K562 (cell line): Measurements from ENCODE around the gene TMEM108. TPM values are rescaled to one million over a fixed set of nuclear protein-coding genes. Genes with fewer than 3 reads are reported as not detected.

Source experiments
- ATAC-seq: fragments of 200-7000 bp; cut with Tn5 transposase; 3 replicates; pipeline ENCODE4 v1.9.1; 2020; ENCODE audit warnings: moderate library complexity
- BruUV-seq: library from RNA; stranded (reverse); fragments of 400-500 nt; replicated peaks from 2 replicates; lab custom pipeline; 2021; lab: Mats Ljungman, UMichigan
- CTCF ChIA-PET: fragments of 300-600 bp; formaldehyde crosslinking; extraction: SDS; loops from one replicate; lab custom pipeline; 2021; ENCODE audit warnings: low intra/inter-chr PET ratio; lab: Yijun Ruan, JAX
- POLR2A ChIA-PET: fragments of 300-600, 350-650 bp; sonication (Branson Sonifier 250); formaldehyde crosslinking; extraction: SDS; loops from one replicate; lab custom pipeline; 2021; ENCODE audit warnings: antibody characterized with exemption, inconsistent platforms; lab: Yijun Ruan, JAX
- DNase-seq, 4 experiments: peaks; one replicate each; pipeline versions ENCODE4 v3.0.0 to v3.0.0-alpha.2; 2011 to 2018; ENCODE audit warnings: low spot score in 3 of 4, mixed read lengths in 3 of 4; ENCODE audit errors: extremely low read depth in 1 of 4
- FAIRE-seq: peaks from 2 replicates; lab custom pipeline; 2011; peaks lifted over from hg19 to GRCh38; lab: Jason Lieb, UNC
- H2AFZ ChIP-seq: 2 replicates; pipeline ENCODE4 v1.6.0; 2011; ENCODE audit warnings: low read depth, low read length, control low read depth, inconsistent platforms
- H3K27ac ChIP-seq: fragments of 200-600 bp; 3 replicates; pipeline ENCODE4 v1.8.0; 2011; ENCODE audit warnings: low read depth, mild to moderate bottlenecking, control low read depth, inconsistent platforms, low read length, moderate library complexity, mixed read lengths; ENCODE audit errors: extremely low read depth
- H3K27me3 ChIP-seq, 2 experiments: fragments of 300-600 bp in 1 of 2; 2 replicates in 1 of 2; 3 replicates in 1 of 2; pipeline versions ENCODE4 v1.6.0 to v1.8.0; 2011; ENCODE audit warnings: inconsistent platforms in 2 of 2, low read length in 2 of 2, mild to moderate bottlenecking in 1 of 2, mixed read lengths in 1 of 2, moderate library complexity in 1 of 2; ENCODE audit not compliant: control insufficient read depth in 2 of 2, insufficient read depth in 2 of 2
- H3K36me3 ChIP-seq: fragments of 300-600 bp; 3 replicates; pipeline ENCODE4 v1.8.0; 2011; ENCODE audit warnings: mild to moderate bottlenecking, low read length, inconsistent platforms; ENCODE audit not compliant: control insufficient read depth, insufficient read depth
- H3K4me1 ChIP-seq, 2 experiments: fragments of 200-600 bp in 1 of 2; replicated peaks in 1 of 2; 2 replicates in 1 of 2; 3 replicates in 1 of 2; pipeline versions ENCODE4 v1.5.1 to v1.8.0; 2011; ENCODE audit warnings: inconsistent platforms in 2 of 2, low read length in 2 of 2, mild to moderate bottlenecking in 1 of 2, mixed read lengths in 1 of 2, moderate library complexity in 1 of 2; ENCODE audit not compliant: control insufficient read depth in 2 of 2, insufficient read depth in 2 of 2
- H3K4me2 ChIP-seq: 2 replicates; pipeline ENCODE4 v1.6.1; 2011; ENCODE audit warnings: low read length, control low read depth, inconsistent platforms, mixed read lengths; ENCODE audit not compliant: insufficient read depth
- H3K4me3 ChIP-seq: fragments of 200-600 bp; sonication (generic), shearing (Covaris generic); 2 replicates; pipeline ENCODE4 v1.5.1; 2016; ENCODE audit warnings: control low read depth, inconsistent platforms
- H3K79me2 ChIP-seq: fragments of 200-600 bp; 3 replicates; pipeline ENCODE4 v1.8.0; 2011; ENCODE audit warnings: low read length, inconsistent platforms; ENCODE audit not compliant: control insufficient read depth, insufficient read depth
- H3K9ac ChIP-seq, 2 experiments: 2 replicates each; pipeline versions ENCODE4 v1.6.0 to v1.6.1; 2011; ENCODE audit warnings: low read depth in 2 of 2, low read length in 2 of 2, control low read depth in 1 of 2, inconsistent platforms in 1 of 2, mild to moderate bottlenecking in 1 of 2, mixed read lengths in 1 of 2; ENCODE audit not compliant: insufficient read depth in 1 of 2
- H3K9me1 ChIP-seq: one replicate; pipeline ENCODE4 v1.6.0; 2011; ENCODE audit warnings: inconsistent platforms, mild to moderate bottlenecking, low read length, moderate library complexity; ENCODE audit not compliant: control insufficient read depth, insufficient read depth
- H3K9me3 ChIP-seq: replicated peaks from 2 replicates; pipeline ENCODE4 v1.5.1; 2011; ENCODE audit warnings: low read depth, low read length, inconsistent platforms; ENCODE audit not compliant: control insufficient read depth, insufficient read depth
- H4K20me1 ChIP-seq: replicated peaks from 2 replicates; pipeline ENCODE4 v1.6.1; 2011; ENCODE audit warnings: low read length, inconsistent platforms, mixed read lengths; ENCODE audit not compliant: control insufficient read depth, insufficient read depth
- BHLHE40 ChIP-seq: IDR thresholded peaks from 2 replicates; pipeline ENCODE4 v1.6.1; 2011; ENCODE audit warnings: low read length, improper control_type of control experiment
- CREB3L1 ChIP-seq: fragments of 450-650 bp; IDR thresholded peaks from 2 replicates; pipeline ENCODE4 v1.6.1; 2014; ENCODE audit warnings: low read depth, mild to moderate bottlenecking, moderate library complexity, borderline replicate concordance
- CREB5 ChIP-seq: fragments of 250-450 bp; sonication (Bioruptor Pico); IDR thresholded peaks from 2 replicates; pipeline ENCODE4 v1.5.0; 2020; ENCODE audit warnings: mild to moderate bottlenecking
- CXXC5 ChIP-seq: fragments of 250-450 bp; sonication (Bioruptor Pico); IDR thresholded peaks from 2 replicates; pipeline ENCODE4 v1.8.0; 2022; ENCODE audit warnings: inconsistent platforms, mild to moderate bottlenecking, moderate library complexity
- E4F1 ChIP-seq: fragments of 250-450 bp; sonication (Bioruptor Pico); IDR thresholded peaks from 2 replicates; pipeline ENCODE4 v1.5.0; 2021; ENCODE audit warnings: mild to moderate bottlenecking, borderline replicate concordance
- HMBOX1 ChIP-seq: sonication (generic); IDR thresholded peaks from 2 replicates; pipeline ENCODE4 v1.6.1; 2016
- KLF10 ChIP-seq: fragments of 250-450 bp; sonication (Bioruptor Pico); IDR thresholded peaks from 2 replicates; pipeline ENCODE4 v1.6.1; 2021; ENCODE audit warnings: matching md5 sums
- NCOA1 ChIP-seq: fragments of 450-650 bp; IDR thresholded peaks from 2 replicates; pipeline ENCODE4 v1.6.1; 2016; ENCODE audit warnings: low read depth
- NR4A1 ChIP-seq, 2 experiments: fragments of 250-450 bp in 1 of 2; fragments of 450-650 bp in 1 of 2; sonication (Bioruptor Pico) in 1 of 2; IDR thresholded peaks; 2 replicates each; pipeline versions ENCODE4 v1.4.0 to v1.6.1; 2016 to 2020; ENCODE audit warnings: mild to moderate bottlenecking in 2 of 2, missing compliant biosample characterization in 1 of 2, missing genetic modification characterization in 1 of 2, moderate library complexity in 1 of 2
- PCBP1 ChIP-seq: fragments of 200-400 bp; formaldehyde crosslinking; IDR thresholded peaks from 2 replicates; pipeline ENCODE4 v1.6.1; 2018; ENCODE audit warnings: mild to moderate bottlenecking, low read depth, low read length; ENCODE audit not compliant: poor library complexity, severe bottlenecking
- PHF20 ChIP-seq: fragments of 450-650 bp; IDR thresholded peaks from 2 replicates; pipeline ENCODE4 v1.6.1; 2018; ENCODE audit not compliant: partially characterized antibody
- PTBP1 ChIP-seq: fragments of 200-400 bp; formaldehyde crosslinking; IDR thresholded peaks from 2 replicates; pipeline ENCODE4 v1.6.1; 2017; ENCODE audit warnings: low read depth, low read length
- STAT5A ChIP-seq: IDR thresholded peaks from 2 replicates; pipeline ENCODE4 v1.6.1; 2012; ENCODE audit warnings: low read length, inconsistent platforms, borderline replicate concordance
- THAP7 ChIP-seq: fragments of 250-450 bp; sonication (Bioruptor Pico); IDR thresholded peaks from 2 replicates; pipeline ENCODE4 v1.5.0; 2021
- ZNF586 ChIP-seq: fragments of 450-650 bp; formaldehyde crosslinking; conservative IDR thresholded peaks from 2 replicates; pipeline ENCODE4 v1.4.0; 2020; ENCODE audit warnings: mild to moderate bottlenecking, moderate library complexity
- in situ Hi-C: fragments of 300-500 bp; cut with MboI; formaldehyde crosslinking; loops from 4 replicates; pipeline ENCODE4 v1.15.0; 2018; ENCODE audit warnings: inconsistent platforms, mixed read lengths
- intact Hi-C: fragments of 100-400 bp; cut with micrococcal nuclease; formaldehyde crosslinking; loops from 2 replicates; pipeline ENCODE4 v1.14.2; 2022
- polyA plus RNA-seq, 8 experiments: library from polyadenylated mRNA; depleted of rRNA in 4 of 8; stranded (reverse) in 5 of 8; unstranded in 3 of 8; fragments of >200 nt; fragmentation: Nextera tagmentation in 2 of 8; fragmentation: Illumina TruSeq in 1 of 8; extraction: Ambion mirVana in 2 of 8; extraction: Trizol in 1 of 8; gene quantifications; 2 replicates each; pipeline versions ENCODE4 v1.2.1 to v1.2.3, GENCODE V29; 2011 to 2014; ENCODE audit warnings: inconsistent platforms in 1 of 8, missing spikeins in 1 of 8
- total RNA-seq, 7 experiments: library from RNA; depleted of rRNA in 6 of 7; stranded (reverse); fragments of >200 nt in 6 of 7; fragmentation: Illumina TruSeq in 2 of 7; extraction: Trizol in 2 of 7; gene quantifications; 2 replicates each; pipeline versions ENCODE4 v1.2.1 to v1.2.3, GENCODE V29; 2011 to 2021; ENCODE audit warnings: low replicate concordance in 1 of 7

TMEM108 gene
- total and polyA plus RNA-seq, 9 of the 15 experiments (the other 6 are each of a cell fraction or from before 2014, with no cell fraction given), result 0.65 to 11.1 (median 3.4) TPM

- in situ Hi-C loops, result loop anchor here (5.0 kb wide), 1 partner anchor 35 kb away; no protein-coding TSS in a partner anchor
- FAIRE-seq (no peak), DNase-seq (no peak), ATAC-seq (no peak)
- ChIA-PET POLR2A (no interaction called here), CTCF (no interaction called here)
- Histone ChIP-seq H3K36me3 (no peaks in the 10 kb centered on the region), H3K27ac (no peak overlapping the region), H3K79me2 (no peaks in the 10 kb centered on the region), H3K4me2 (no peak overlapping the region), H3K4me1 (peaks cover 0 to 29% of the 10 kb centered on the region in 2 experiments; a peak in 3 of 5 replicates), H3K4me3 (no peak overlapping the region), H2AFZ (no peak overlapping the region), H3K9me3 (no peaks in the 10 kb centered on the region), H3K27me3 (no peaks in the 10 kb centered on the region), H3K9ac (no peak overlapping the region), H3K9me1 (no peaks in the 10 kb centered on the region), H4K20me1 (no peaks in the 10 kb centered on the region)
- no TSS peak for BruUV-seq
- intact Hi-C loops, result no loop called here
- TF ChIP-seq BHLHE40, result no peak
- no peak for TF ChIP-seq THAP7 (CRISPR knock-in tag)
- TF ChIP-seq NCOA1, result no peak
- no peak for TF ChIP-seq PCBP1
- TF ChIP-seq CREB5 (CRISPR knock-in tag), result no peak
- TF ChIP-seq PHF20, result no peak
- TF ChIP-seq STAT5A, result no peak
- TF ChIP-seq E4F1, result no peak
- TF ChIP-seq PTBP1, result no peak
- no peak for TF ChIP-seq KLF10 (CRISPR knock-in tag)
- TF ChIP-seq CREB3L1, result no peak
- no peak for TF ChIP-seq NR4A1 (CRISPR knock-in tag; IDR thresholded peaks at IDR 0.05)
- no peak for TF ChIP-seq NR4A1 (tag; IDR thresholded peaks at IDR 0.05)
- no peak for TF ChIP-seq CXXC5 (CRISPR knock-in tag)
- no peak for TF ChIP-seq HMBOX1
- TF ChIP-seq ZNF586 (CRISPR knock-in tag), result no peak
Measured at GRCh38 chr3:133162265-133162664, 124.1 kb downstream of the TMEM108 start.
